PC-3 (cell line): ENCODE data around the gene SH3BP4. TPM values are rescaled to one million over a fixed set of nuclear protein-coding genes. Genes with fewer than 3 reads are reported as not detected.

ENCODE experiments used
- ATAC-seq: fragments of 200-7000 bp; cut with Tn5 transposase; 2 replicates; pipeline ENCODE4 v1.9.1; 2020; ENCODE audit warnings: mild to moderate bottlenecking, moderate library complexity
- BruUV-seq: library from RNA; stranded (reverse); fragments of 400-500 nt; replicated peaks from 2 replicates; lab custom pipeline; 2021; lab: Mats Ljungman, UMichigan
- CTCF ChIA-PET: fragments of 300-600 bp; sonication (Branson Sonifier 250); formaldehyde crosslinking; loops from one replicate; lab custom pipeline; 2022; ENCODE audit warnings: antibody characterized with exemption; lab: Charles Lee
- POLR2A ChIA-PET: fragments of 300-600 bp; sonication (Branson Sonifier 250); formaldehyde crosslinking; loops from one replicate; lab custom pipeline; 2022; ENCODE audit warnings: antibody characterized with exemption; ENCODE audit not compliant: unreplicated experiment; lab: Charles Lee
- DNase-seq: peaks from one replicate; pipeline ENCODE4 v3.0.0-alpha.2; 2015
- H2AFZ ChIP-seq: fragments of 300-600 bp; sonication (generic); 2 replicates; pipeline ENCODE4 v1.6.0; 2016; ENCODE audit warnings: antibody characterized with exemption, low read length
- H3F3A ChIP-seq: fragments of 300-600 bp; sonication (generic); one replicate; pipeline ENCODE4 v1.6.0; 2017; ENCODE audit warnings: antibody characterized with exemption, low read length, control low read depth, mild to moderate bottlenecking; ENCODE audit not compliant: unreplicated experiment
- H3K27ac ChIP-seq: fragments of 300-600 bp; sonication (generic); 2 replicates; pipeline ENCODE4 v1.5.1; 2016; ENCODE audit warnings: mild to moderate bottlenecking, low read length
- H3K27me3 ChIP-seq: fragments of 300-600 bp; sonication (generic); 2 replicates; pipeline ENCODE4 v1.6.1; 2016; ENCODE audit warnings: low read length, mixed read lengths
- H3K36me3 ChIP-seq: fragments of 300-600 bp; sonication (generic); 2 replicates; pipeline ENCODE4 v1.6.1; 2016; ENCODE audit warnings: low read depth, mixed run types, low read length, mixed read lengths
- H3K4me1 ChIP-seq: fragments of 300-600 bp; sonication (generic); 2 replicates; pipeline ENCODE4 v1.5.1; 2016; ENCODE audit warnings: low read length; ENCODE audit not compliant: insufficient read depth
- H3K4me2 ChIP-seq: fragments of 300-600 bp; sonication (generic); 2 replicates; pipeline ENCODE4 v1.6.0; 2016; ENCODE audit warnings: low read length
- H3K4me3 ChIP-seq: fragments of 300-600 bp; sonication (generic); 2 replicates; pipeline ENCODE4 v1.5.1; 2016; ENCODE audit warnings: mild to moderate bottlenecking, low read length, mixed read lengths
- H3K79me2 ChIP-seq: fragments of 300-600 bp; sonication (generic); 2 replicates; pipeline ENCODE4 v1.6.1; 2017; ENCODE audit warnings: low read length, mixed read lengths
- H3K9ac ChIP-seq: fragments of 300-600 bp; sonication (generic); 2 replicates; pipeline ENCODE4 v1.6.0; 2016; ENCODE audit warnings: mild to moderate bottlenecking, low read length
- H3K9me2 ChIP-seq: fragments of 300-600 bp; sonication (generic); replicated peaks from 2 replicates; pipeline ENCODE4 v1.6.1; 2016; ENCODE audit warnings: mixed run types, low read length, mixed read lengths
- H3K9me3 ChIP-seq: fragments of 300-600 bp; sonication (generic); 2 replicates; pipeline ENCODE4 v1.6.1; 2016; ENCODE audit warnings: low read length, mixed read lengths
- H4K20me1 ChIP-seq: fragments of 300-600 bp; sonication (generic); 2 replicates; pipeline ENCODE4 v1.6.1; 2016; ENCODE audit warnings: low read length, mixed read lengths
- EZH2 ChIP-seq: fragments of 300-600 bp; sonication (generic); IDR thresholded peaks from one replicate; pipeline ENCODE4 v1.6.1; 2017; ENCODE audit warnings: antibody characterized with exemption, mild to moderate bottlenecking, low read length; ENCODE audit not compliant: unreplicated experiment
- EZH2phosphoT487 ChIP-seq: fragments of 300-600 bp; sonication (generic); IDR thresholded peaks from 2 replicates; pipeline ENCODE4 v1.6.1; 2018; ENCODE audit warnings: mild to moderate bottlenecking, antibody characterized with exemption, low read length, borderline replicate concordance
- intact Hi-C: fragments of 100-400 bp; cut with micrococcal nuclease; formaldehyde crosslinking; loops from 2 replicates; pipeline ENCODE4 v1.9.0; 2023
- total RNA-seq: library from RNA; depleted of rRNA; stranded (reverse); fragments of >200 nt; gene quantifications from 2 replicates; pipeline ENCODE4 v1.2.3, GENCODE V29; 2014
- TF ChIP-seq, protein P1 (sequence below): fragments of 300-600 bp; sonication (generic); conservative IDR thresholded peaks from 2 replicates; pipeline ENCODE4 v1.5.1; 2017; ENCODE audit warnings: antibody characterized with exemption, low read depth, mild to moderate bottlenecking, low read length

SH3BP4 gene
- total RNA-seq, 1 experiment from 2014 or later: 35.2 TPM

DNA sequence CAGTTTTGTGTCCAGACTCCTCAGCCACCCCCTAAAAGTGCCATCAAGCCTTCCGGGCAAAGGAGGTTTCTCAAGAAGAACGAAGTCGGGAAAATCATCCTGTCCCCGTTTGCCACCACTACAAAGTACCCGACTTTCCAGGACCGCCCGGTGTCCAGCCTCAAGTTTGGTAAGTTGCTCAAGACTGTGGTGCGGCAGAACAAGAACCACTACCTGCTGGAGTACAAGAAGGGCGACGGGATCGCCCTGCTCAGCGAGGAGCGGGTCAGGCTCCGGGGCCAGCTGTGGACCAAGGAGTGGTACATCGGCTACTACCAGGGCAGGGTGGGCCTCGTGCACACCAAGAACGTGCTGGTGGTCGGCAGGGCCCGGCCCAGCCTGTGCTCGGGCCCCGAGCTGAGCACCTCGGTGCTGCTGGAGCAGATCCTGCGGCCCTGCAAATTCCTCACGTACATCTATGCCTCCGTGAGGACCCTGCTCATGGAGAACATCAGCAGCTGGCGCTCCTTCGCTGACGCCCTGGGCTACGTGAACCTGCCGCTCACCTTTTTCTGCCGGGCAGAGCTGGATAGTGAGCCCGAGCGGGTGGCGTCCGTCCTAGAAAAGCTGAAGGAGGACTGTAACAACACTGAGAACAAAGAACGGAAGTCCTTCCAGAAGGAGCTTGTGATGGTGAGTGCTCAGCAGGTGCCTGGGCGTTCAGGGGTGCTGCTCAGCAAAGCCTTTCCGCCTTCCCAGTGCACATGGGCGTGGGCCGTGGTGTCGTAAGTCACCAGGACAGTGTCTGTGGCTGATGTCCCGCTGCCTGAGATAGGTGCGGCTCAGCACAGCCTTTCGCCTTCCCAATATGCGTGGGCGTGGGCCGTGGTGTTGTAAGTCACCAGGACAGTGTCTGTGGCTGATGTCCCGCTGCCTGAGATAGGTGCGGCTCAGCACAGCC, 91.0 kb downstream of the SH3BP4 start:
- Histone ChIP-seq H3K9me2 (no peaks in the 10 kb centered on the region), H3K9me3 (no peaks in the 10 kb centered on the region), H2AFZ (no peak overlapping the region), H3K4me2 (no peak overlapping the region), H3F3A (no peaks in the 10 kb centered on the region), H3K36me3 (peaks cover 29% of the 10 kb centered on the region), H3K27ac (no peak overlapping the region), H3K4me1 (peaks cover 6% of the 10 kb centered on the region), H3K9ac (no peak overlapping the region), H4K20me1 (no peaks in the 10 kb centered on the region), H3K4me3 (no peak overlapping the region), H3K27me3 (no peaks in the 10 kb centered on the region), H3K79me2 (peaks cover 27% of the 10 kb centered on the region)
- no TSS peak for BruUV-seq
- no peak for DNase-seq
- intact Hi-C loops: no loop called here
- POLR2A ChIA-PET: no interaction called here
- no peak for TF ChIP-seq EZH2
- no peak for TF ChIP-seq EZH2phosphoT487
- TF ChIP-seq, protein P1, sequence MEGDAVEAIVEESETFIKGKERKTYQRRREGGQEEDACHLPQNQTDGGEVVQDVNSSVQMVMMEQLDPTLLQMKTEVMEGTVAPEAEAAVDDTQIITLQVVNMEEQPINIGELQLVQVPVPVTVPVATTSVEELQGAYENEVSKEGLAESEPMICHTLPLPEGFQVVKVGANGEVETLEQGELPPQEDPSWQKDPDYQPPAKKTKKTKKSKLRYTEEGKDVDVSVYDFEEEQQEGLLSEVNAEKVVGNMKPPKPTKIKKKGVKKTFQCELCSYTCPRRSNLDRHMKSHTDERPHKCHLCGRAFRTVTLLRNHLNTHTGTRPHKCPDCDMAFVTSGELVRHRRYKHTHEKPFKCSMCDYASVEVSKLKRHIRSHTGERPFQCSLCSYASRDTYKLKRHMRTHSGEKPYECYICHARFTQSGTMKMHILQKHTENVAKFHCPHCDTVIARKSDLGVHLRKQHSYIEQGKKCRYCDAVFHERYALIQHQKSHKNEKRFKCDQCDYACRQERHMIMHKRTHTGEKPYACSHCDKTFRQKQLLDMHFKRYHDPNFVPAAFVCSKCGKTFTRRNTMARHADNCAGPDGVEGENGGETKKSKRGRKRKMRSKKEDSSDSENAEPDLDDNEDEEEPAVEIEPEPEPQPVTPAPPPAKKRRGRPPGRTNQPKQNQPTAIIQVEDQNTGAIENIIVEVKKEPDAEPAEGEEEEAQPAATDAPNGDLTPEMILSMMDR: no peak
- ATAC-seq: no peak
- CTCF ChIA-PET: no interaction called here

DNA sequence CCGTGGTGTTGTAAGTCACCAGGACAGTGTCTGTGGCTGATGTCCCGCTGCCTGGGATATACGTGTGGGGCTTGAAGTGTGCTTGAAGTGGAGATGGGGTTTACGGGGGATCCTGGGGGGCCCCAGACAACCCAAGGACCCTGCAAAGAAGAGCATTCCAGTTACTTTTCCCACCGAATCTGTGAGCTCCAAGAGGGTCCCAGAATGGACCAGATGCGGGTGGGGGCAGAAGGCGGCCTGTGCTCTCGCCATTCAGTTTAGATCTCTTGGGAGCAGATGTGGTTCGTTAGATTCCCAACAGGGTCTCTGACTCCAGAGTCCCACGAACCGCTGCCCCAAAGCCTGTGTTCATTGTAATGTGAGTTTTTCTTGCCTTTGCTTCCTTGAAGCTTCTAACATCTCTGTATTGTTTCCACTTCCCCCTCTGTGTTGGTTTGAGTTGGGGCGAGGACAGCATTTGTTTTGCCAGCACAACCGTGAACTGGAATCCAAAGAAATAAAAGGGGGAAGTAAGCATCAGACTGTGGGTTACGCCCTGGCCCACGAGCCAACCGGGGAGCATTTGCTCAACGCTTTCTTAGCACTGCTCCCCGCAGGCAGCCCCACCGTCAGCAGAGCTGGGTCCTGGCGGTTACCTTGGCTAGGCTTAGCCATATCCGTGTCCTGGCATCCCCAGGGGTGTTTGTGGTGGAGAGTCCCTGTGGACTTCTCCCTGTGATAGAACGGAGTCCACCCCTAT, 92.1 kb downstream of the SH3BP4 start:
- Histone ChIP-seq H3K4me3 (no peak overlapping the region), H3K9me3 (no peaks in the 10 kb centered on the region), H3K4me2 (no peak overlapping the region), H2AFZ (no peak overlapping the region), H3K9me2 (no peaks in the 10 kb centered on the region), H3K4me1 (peaks cover 6% of the 10 kb centered on the region), H3K36me3 (peaks cover 28% of the 10 kb centered on the region), H4K20me1 (no peaks in the 10 kb centered on the region), H3K27me3 (no peaks in the 10 kb centered on the region), H3F3A (no peaks in the 10 kb centered on the region), H3K79me2 (peaks cover 36% of the 10 kb centered on the region), H3K27ac (no peak overlapping the region), H3K9ac (no peak overlapping the region)
- intact Hi-C loops: no loop called here
- POLR2A ChIA-PET: no interaction called here
- CTCF ChIA-PET: no interaction called here
- BruUV-seq: no TSS peak
- ATAC-seq (no peak), DNase-seq (no peak)
- TF ChIP-seq EZH2phosphoT487 (no peak), EZH2 (no peak)
- TF ChIP-seq, protein P1: no peak
